ENCODE results near the gene SIGLEC5. TPM values are rescaled to one million over a fixed set of nuclear protein-coding genes. Genes with fewer than 3 reads are reported as not detected.

The SIGLEC5 gene
- total RNA-seq, 4 donors from 2014 or later = 0.94 TPM; not detected in 3

DNA sequence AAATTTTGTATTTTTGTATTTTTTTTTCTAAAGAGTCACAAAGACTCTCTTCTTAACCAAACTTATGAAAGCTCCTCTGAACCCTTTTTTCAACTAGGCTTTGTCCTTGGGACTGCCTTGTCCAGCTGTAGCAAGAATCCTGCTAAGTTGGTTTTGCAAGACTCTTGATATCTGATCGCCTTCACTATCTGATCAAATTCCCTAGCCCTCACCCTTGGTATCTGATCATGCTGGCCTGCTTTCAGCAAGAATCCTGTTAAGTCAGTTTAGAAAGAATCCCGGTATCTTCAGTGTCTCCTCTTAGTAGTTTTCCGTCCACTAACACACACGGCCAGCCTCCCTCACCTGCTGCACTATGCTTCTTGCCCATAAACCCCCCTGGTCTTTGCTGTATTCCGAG, 1.9 kb upstream of the SIGLEC5 start:
- H3K4me3 ChIP-seq = no peak overlapping the region
- no peak overlapping the region for H3K27ac ChIP-seq
- intact Hi-C loops (cut with DNase I) = no loop called here
- no peak for DNase-seq
- no peaks in the 10 kb centered on the region for H3K36me3 ChIP-seq
- H3K9me3 ChIP-seq = peaks cover 0 to 11% (median 0%) of the 10 kb centered on the region in 3 donors
- H3K27me3 ChIP-seq = peaks cover 0 to 30% (median 0%) of the 10 kb centered on the region in 4 donors
- WGBS, 2 donors = 75% methylated on average over 5 of the region's 5 CpGs; no CpG with 5 or more reads in 1 of the 2 donors
- TF ChIP-seq, protein P1, sequence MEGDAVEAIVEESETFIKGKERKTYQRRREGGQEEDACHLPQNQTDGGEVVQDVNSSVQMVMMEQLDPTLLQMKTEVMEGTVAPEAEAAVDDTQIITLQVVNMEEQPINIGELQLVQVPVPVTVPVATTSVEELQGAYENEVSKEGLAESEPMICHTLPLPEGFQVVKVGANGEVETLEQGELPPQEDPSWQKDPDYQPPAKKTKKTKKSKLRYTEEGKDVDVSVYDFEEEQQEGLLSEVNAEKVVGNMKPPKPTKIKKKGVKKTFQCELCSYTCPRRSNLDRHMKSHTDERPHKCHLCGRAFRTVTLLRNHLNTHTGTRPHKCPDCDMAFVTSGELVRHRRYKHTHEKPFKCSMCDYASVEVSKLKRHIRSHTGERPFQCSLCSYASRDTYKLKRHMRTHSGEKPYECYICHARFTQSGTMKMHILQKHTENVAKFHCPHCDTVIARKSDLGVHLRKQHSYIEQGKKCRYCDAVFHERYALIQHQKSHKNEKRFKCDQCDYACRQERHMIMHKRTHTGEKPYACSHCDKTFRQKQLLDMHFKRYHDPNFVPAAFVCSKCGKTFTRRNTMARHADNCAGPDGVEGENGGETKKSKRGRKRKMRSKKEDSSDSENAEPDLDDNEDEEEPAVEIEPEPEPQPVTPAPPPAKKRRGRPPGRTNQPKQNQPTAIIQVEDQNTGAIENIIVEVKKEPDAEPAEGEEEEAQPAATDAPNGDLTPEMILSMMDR (IDR thresholded peaks at IDR 0.05) = no peak
- TF ChIP-seq POLR2A (IDR thresholded peaks at IDR 0.05) = no peak
- H3K4me1 ChIP-seq = no peaks in the 10 kb centered on the region

DNA sequence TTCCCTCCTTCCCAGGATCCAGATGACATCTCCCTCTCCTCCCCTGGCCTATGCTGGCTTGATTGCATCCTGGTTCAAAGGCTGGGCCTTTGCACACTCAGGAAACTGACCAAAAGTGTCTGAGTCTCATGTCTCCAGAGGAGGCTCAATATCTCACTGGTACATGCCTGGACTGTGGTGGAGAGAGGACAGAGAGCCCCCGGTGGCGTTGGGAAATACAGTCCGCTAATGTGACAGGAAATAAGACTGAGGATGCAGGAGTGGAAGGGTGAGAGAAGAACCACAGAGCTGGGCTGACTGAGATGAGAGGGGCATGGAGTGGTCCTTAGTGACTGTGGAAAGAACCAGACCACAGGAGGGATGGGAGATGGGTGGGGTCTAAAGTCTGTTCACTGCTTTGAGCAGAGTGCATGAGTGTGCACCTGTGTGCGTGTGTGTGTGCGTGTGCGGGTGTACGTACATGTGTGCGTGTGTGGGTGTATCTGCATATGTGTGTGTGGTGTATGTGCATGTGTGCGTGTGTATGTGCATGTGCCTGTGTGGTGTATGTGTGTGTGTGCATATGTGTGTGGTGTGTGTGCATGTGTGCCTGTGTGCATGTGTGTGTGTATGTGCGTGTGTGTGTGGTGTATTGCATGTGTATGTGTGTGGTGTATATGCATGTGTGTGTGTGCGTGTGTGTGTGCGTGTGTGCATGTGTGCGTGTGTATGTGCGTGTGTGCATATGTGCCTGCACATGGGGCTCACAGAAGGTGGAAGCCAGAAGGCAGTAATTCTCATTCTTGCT, 1.9 kb downstream of the SIGLEC5 start:
- no peaks in the 10 kb centered on the region for H3K9me3 ChIP-seq
- H3K4me1 ChIP-seq = no peaks in the 10 kb centered on the region
- no peak overlapping the region for H3K4me3 ChIP-seq
- H3K36me3 ChIP-seq = no peaks in the 10 kb centered on the region
- TF ChIP-seq, protein P1 (IDR thresholded peaks at IDR 0.05) = no peak
- TF ChIP-seq POLR2A (IDR thresholded peaks at IDR 0.05) = no peak
- peaks cover 0 to 34% (median 0%) of the 10 kb centered on the region in 4 donors for H3K27me3 ChIP-seq
- no peak for DNase-seq
- no peak overlapping the region for H3K27ac ChIP-seq
- intact Hi-C loops (cut with DNase I) = no loop called here
- 85 to 88% methylated on average over 12 of the region's 14 CpGs for WGBS, 2 donors

DNA sequence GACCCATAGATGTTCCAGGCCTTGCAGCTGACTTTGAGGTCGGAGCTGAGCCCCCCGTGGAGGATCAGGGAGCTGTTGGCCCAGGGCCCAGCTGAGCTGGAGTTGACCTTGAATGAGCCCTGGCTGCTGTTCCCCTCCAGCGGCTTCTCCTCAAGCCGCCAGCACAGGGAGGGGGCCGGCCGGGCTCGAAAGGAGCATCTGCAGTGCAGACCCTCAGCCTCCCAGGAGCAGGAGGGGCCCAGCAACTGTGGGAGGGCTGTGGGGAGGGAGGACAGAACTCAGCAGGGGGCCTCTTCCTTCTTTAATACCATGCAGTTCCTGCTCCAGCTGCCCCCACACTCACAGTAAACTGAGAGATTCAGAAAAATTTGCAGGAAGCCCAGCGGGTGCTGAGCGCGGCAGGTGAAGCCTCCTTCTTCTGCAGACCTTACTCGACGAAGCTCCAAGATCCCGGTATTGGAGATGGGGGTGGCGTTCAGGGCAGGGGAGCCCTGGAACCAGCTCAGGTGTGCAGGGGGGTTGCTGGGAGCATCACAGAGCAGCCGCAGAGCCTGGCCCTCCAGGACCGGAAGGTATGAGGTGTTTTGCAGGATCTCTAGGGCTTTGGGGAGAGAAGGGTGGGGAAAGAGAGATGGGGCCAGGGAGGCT, 2.6 kb downstream of the SIGLEC5 start:
- no peak overlapping the region for H3K27ac ChIP-seq
- H3K9me3 ChIP-seq = no peaks in the 10 kb centered on the region
- H3K4me1 ChIP-seq = no peaks in the 10 kb centered on the region
- intact Hi-C loops (cut with DNase I) = no loop called here
- no peak for DNase-seq
- no peak for TF ChIP-seq POLR2A (IDR thresholded peaks at IDR 0.05)
- TF ChIP-seq, protein P1 (IDR thresholded peaks at IDR 0.05) = no peak
- WGBS, 2 donors = 55 to 62% methylated on average over 5 to 10 of the region's 16 CpGs
- H3K27me3 ChIP-seq = peaks cover 0 to 34% (median 0%) of the 10 kb centered on the region in 4 donors
- no peak overlapping the region for H3K4me3 ChIP-seq
- no peaks in the 10 kb centered on the region for H3K36me3 ChIP-seq

DNA sequence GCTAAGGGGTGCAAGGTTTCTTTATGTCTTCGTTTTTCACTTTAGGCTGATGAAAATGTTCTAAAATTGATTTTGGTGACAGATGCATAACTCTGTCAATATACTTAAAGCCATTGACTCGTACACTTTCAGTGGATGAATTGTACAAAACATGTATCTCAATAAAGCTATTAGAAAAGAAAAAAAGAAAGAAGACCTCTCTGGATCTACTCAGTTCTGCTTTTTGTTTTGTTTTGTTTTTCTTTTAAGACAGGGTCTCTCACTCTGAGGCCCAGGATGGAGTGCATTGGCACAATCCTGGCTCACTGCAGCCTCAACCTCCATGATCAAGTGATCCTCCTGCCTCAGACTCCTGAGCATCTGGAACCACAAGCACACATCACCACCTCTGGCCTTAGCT, 3.5 kb downstream of the SIGLEC5 start:
- no peaks in the 10 kb centered on the region for H3K4me1 ChIP-seq
- no peak overlapping the region for H3K4me3 ChIP-seq
- no peak for DNase-seq
- H3K27ac ChIP-seq = no peak overlapping the region
- peaks cover 0 to 34% (median 0%) of the 10 kb centered on the region in 4 donors for H3K27me3 ChIP-seq
- no peak for TF ChIP-seq POLR2A (IDR thresholded peaks at IDR 0.05)
- TF ChIP-seq, protein P1 (IDR thresholded peaks at IDR 0.05) = no peak
- 26 to 34% methylated on average over 2 of the region's 2 CpGs for WGBS, 2 donors
- intact Hi-C loops (cut with DNase I) = no loop called here
- H3K36me3 ChIP-seq = no peaks in the 10 kb centered on the region
- H3K9me3 ChIP-seq = no peaks in the 10 kb centered on the region

DNA sequence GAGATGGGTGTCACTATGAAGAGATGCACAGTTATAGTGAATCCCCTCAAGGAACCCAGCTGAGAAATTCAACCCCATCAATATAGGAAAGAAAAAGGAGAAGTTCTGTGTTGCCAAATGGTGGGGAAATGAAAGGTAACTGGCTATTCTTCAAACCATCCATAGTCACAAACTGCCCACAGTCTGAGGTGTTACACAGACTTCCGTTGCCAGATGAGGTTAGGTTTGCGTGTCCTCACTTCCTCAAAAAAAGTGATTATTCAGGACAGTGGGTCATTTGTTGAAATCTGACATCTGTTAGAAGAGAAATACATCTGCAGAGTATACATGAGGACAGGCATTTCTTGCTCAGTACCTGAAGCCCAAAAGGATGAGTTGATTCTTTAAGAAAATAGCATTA, 9.0 kb downstream of the SIGLEC5 start:
- intact Hi-C loops (cut with DNase I) = no loop called here
- TF ChIP-seq, protein P1 (IDR thresholded peaks at IDR 0.05) = no peak
- H3K4me3 ChIP-seq = no peak overlapping the region
- whole genome bisulfite sequencing, 2 donors = 34 to 36% methylated on average over 2 of the region's 2 CpGs
- no peaks in the 10 kb centered on the region for H3K9me3 ChIP-seq
- peaks cover 0 to 12% (median 0%) of the 10 kb centered on the region in 4 donors for H3K27me3 ChIP-seq
- H3K4me1 ChIP-seq = no peaks in the 10 kb centered on the region
- no peak overlapping the region for H3K27ac ChIP-seq
- H3K36me3 ChIP-seq = no peaks in the 10 kb centered on the region
- DNase-seq = no peak
